Stimulated activated CD4-positive, alpha-beta T cell treated with anti-CD3 and anti-CD28 coated beads, Interleukin-12 subunit alpha, Interleukin-12 subunit beta, amount 100 ng/mL, for 4 hours (primary cell): ENCODE results near the gene ITPR1.

Experiments
- DNase-seq: peaks from one replicate; pipeline ENCODE4 v3.0.0-alpha.2; 2020

ITPR1 gene

GRCh38 chr3:4599612-4600011, 106.5 kb downstream of the ITPR1 start:
- no peak for DNase-seq

GRCh38 chr3:4600493-4600892, 107.3 kb downstream of the ITPR1 start:
- DNase-seq: no peak

- DNase-seq: no peak
Measured at GRCh38 chr3:4601892-4602291, 108.7 kb downstream of the ITPR1 start.

- no peak for DNase-seq
Measured at GRCh38 chr3:4604693-4605092, 111.5 kb downstream of the ITPR1 start.

- DNase-seq: no peak
Measured at GRCh38 chr3:4606911-4607310, 113.8 kb downstream of the ITPR1 start.

GRCh38 chr3:4613366-4613765, 120.2 kb downstream of the ITPR1 start:
- no peak for DNase-seq

- no peak for DNase-seq
Measured at GRCh38 chr3:4614070-4614469, 120.9 kb downstream of the ITPR1 start.

- DNase-seq: no peak
Measured at GRCh38 chr3:4614927-4615326, 121.8 kb downstream of the ITPR1 start.

GRCh38 chr3:4615750-4616149, 122.6 kb downstream of the ITPR1 start:
- no peak for DNase-seq

GRCh38 chr3:4623421-4623999, 130.4 kb downstream of the ITPR1 start:
- DNase-seq: no peak

GRCh38 chr3:4627651-4628375, 134.7 kb downstream of the ITPR1 start:
- no peak for DNase-seq

GRCh38 chr3:4629095-4630007, 136.2 kb downstream of the ITPR1 start:
- no peak for DNase-seq

GRCh38 chr3:4633078-4634004, 140.2 kb downstream of the ITPR1 start:
- DNase-seq: no peak

GRCh38 chr3:4634894-4635293, 141.7 kb downstream of the ITPR1 start:
- DNase-seq: no peak

GRCh38 chr3:4637265-4637664, 144.1 kb downstream of the ITPR1 start:
- no peak for DNase-seq

GRCh38 chr3:4641863-4642563, 148.9 kb downstream of the ITPR1 start:
- DNase-seq: no peak

GRCh38 chr3:4642611-4643010, 149.5 kb downstream of the ITPR1 start:
- DNase-seq: no peak

GRCh38 chr3:4643904-4644547, 150.9 kb downstream of the ITPR1 start:
- DNase-seq: no peak

- no peak for DNase-seq
Measured at GRCh38 chr3:4644951-4645350, 151.8 kb downstream of the ITPR1 start.

GRCh38 chr3:4645468-4645867, 152.3 kb downstream of the ITPR1 start:
- no peak for DNase-seq

- DNase-seq: no peak
Measured at GRCh38 chr3:4647411-4647810, 154.3 kb downstream of the ITPR1 start.
